VCaP (cell line): ENCODE data around the gene ACR.

ENCODE experiments used
- H3K27ac ChIP-seq: fragments of 450-650 bp; 2 replicates; pipeline ENCODE4 v1.5.1; 2017
- CTCF ChIP-seq: fragments of 450-650 bp; conservative IDR thresholded peaks from 2 replicates; pipeline ENCODE4 v1.5.1; 2017; ENCODE audit warnings: mild to moderate bottlenecking, moderate library complexity

Gene ACR

GRCh38 chr22:50700387-50701075 lies 37.5 kb upstream of the ACR start:
- no peak for TF ChIP-seq CTCF

GRCh38 chr22:50701076-50701419 lies 37.0 kb upstream of the ACR start:
- no peak overlapping the region for H3K27ac ChIP-seq
- TF ChIP-seq CTCF: no peak

More at GRCh38 chr22:50700387-50701075, 37.5 kb upstream of the ACR start:
- H3K27ac ChIP-seq: no peak overlapping the region

DNA sequence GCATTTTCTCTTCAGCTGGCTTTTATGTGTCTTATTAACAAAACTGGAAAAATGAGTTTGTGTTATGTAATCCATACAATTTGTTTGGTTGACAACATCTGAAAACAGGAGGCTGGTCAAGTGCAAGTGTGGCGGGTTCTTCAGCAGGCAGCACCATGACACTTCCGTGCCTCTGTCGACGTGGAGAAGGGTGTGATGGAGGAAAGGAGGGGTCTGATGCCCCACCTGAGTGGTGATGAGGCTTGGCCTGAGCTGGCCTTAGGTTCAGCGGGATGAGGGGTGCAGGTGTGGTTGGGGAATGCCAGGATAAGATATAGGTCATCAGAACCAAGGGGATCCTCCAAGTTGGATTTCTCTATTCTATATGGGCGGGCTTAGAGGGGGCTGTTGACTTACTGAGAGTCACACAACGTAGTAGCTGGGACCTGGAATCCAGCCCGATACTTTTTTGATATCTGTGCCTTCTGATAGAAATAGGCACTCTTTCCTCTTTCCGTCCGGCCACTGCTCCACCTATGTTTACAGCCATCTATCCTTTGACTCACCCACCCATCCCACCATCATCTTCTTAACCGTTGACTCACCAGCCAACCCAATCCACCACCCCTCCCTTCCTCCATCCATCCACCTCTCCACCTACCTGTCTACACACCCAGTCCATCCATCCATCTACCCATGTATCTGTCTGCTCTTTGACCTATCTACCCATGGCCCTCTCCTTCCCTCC lies 36.4 kb upstream of the ACR start:
- TF ChIP-seq CTCF: no peak

DNA sequence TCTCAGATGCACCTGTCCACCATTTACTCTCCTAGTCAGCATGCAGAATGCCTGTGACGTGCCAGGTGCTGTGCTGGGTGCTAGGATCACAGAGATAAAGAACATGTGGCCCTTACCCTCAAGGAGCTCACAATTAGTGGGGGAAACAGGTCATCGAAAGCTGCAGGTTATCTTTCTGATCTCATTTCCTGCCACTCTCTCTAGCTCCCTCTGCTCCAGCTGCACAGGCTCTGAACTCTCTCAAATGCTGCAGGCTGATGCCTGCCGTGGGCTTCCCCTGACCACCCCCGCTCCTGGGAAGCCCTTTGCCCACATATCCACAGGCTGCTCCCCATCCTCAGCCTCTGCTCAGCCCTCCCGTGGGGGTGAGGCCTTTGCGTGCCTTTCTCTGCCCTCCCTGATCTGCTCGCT lies 35.7 kb upstream of the ACR start:
- H3K27ac ChIP-seq: peak overlapping the region; percentile 21; the same call in 1 of the 2 replicates
- TF ChIP-seq CTCF: no peak

More for the DNA sequence above, 36.4 kb upstream of the ACR start:
- H3K27ac ChIP-seq: peak overlapping the region; percentile 21; the same call in 1 of the 2 replicates

DNA sequence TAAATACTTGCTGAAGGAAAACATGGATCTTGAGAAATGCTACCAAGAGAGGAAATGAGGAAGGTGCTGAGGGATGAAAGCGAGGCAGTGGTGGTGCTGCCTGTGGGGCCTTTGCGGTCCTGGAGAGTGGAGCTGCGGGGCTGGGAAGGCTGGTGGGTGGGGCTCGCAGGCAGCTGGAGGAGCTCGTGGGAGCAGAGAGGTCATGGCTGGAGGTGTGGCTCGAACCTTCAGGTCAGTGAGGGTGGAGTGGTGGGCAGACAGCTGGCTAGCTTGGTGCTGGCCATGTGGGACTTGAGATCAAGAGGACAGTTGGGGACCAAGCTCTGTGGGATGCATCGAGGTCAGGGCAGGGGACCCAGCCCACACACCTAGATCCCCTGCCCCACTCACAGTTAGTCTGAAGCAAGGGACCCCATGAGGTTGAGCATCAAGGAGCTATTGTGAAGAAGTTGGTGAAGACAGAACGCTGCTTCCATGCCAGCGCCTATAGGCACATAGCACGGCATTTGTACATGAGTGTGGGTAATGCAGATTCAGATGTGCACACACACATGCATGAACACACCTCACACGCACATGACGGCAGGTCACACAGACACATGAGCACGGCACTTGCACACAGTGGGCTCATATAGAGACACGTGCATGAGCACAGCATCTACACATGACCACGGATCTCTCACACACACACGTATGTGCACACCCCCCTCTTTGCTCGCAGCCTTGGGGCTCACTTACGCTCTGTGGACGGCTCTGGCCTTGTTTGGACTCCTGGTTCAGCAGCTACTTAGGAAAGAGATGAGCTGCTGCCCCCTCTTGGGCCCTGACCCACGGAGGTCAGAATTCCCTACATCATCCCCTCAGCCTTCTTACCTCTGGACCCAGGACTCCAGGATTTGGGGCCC lies 34.9 kb upstream of the ACR start:
- no peak for TF ChIP-seq CTCF
- H3K27ac ChIP-seq: peak overlapping the region; percentile 21; the same call in 1 of the 2 replicates

- TF ChIP-seq CTCF: no peak
- no peak overlapping the region for H3K27ac ChIP-seq
Observed at GRCh38 chr22:50703726-50704509, 34.1 kb upstream of the ACR start.
